GM18511 (cell line): Measurements from ENCODE around the gene FOXN4.
"Not testable (repeated sequence)": the region's sequence is repeated elsewhere in the genome, so short reads cannot be mapped to it uniquely, and the experiment has no call there.

ENCODE experiments used
- ATAC-seq: cut with Tn5 transposase; IDR thresholded peaks from one replicate; pipeline ENCODE4 v1.9.1; 2021; ENCODE audit warnings: mild to moderate bottlenecking, moderate library complexity; ENCODE audit not compliant: unreplicated experiment

Gene FOXN4

GRCh38 chr12:109308534-109309380, at the start of gene FOXN4:
TSS of gene FOXN4 (minus strand) at chr12:109309284. CDS start at chr12:109308321, 963 bp downstream.
- ATAC-seq = no peak

DNA sequence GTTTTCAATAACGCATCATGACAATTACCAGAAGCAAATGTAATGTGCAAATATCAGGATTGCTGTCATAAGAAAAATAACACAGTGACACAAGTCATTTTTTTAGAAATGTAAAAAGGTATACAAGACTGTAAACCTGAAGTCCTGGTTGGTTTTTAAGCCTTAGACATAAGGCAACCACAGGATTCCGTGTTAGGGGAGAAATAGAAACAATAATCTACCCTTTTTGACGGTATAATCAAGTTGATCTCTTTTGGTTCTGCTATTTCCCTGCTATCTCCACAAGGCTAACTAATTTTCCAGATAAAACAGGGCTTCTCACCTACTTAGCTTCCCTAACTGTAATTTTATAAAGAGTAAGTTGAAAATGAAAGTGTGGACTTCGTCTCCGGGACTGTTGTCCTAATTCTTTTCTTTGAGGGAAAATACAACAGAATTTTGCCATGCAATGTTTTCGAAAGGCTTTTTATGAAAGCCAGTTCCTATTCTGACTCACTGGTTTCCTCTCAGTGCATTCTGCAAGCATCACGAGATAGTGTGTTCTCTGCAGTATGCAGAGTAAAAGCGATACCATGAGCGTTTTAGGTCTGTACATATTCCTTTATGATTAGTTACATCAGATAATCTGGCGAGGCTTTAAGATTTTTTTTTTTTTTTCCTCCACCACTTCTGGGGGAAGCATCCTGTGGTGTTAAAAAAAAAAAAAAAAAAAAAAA, 49.2 kb upstream of the FOXN4 start:
- no peak for ATAC-seq

- no peak for ATAC-seq
These were observed 47.9 kb upstream of the FOXN4 start for GRCh38 chr12:109357032-109357431.

DNA sequence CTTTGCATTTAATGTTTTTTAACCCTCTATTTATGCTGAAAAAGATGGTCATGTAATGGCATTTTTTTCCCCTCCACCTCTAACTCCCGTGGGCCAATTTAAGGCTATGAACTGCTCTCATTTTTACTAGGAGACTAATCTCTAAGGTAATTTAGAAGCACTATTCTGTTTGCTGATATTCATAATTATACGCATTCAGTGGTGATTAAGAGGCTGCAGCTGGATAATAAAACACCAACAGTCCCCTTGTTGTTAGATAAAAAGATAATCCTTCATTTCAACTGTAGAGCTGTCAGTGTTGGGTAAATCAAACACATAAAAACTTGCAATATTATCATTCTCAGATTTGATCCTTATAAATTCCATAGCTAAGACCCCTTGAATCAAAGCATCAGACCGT, 47.5 kb upstream of the FOXN4 start:
- ATAC-seq = no peak

DNA sequence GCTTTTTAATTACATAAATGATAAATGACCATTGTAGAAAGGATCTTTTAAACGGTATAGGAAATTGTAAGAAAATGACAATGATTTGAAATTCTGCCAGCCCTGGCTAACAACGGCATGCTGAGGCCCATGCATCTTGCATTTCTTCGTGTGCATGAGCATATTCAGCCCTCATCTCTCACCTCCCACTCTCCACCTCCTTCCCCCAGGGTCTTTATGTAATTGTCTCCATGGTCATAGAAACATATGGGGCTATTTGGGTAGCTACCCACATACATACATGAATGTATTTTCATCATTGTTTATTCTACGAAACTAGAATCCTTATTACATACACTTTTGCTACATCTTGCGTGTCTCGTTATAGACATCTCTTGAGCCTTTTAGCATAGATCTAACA, 43.1 kb upstream of the FOXN4 start:
- no peak for ATAC-seq

DNA sequence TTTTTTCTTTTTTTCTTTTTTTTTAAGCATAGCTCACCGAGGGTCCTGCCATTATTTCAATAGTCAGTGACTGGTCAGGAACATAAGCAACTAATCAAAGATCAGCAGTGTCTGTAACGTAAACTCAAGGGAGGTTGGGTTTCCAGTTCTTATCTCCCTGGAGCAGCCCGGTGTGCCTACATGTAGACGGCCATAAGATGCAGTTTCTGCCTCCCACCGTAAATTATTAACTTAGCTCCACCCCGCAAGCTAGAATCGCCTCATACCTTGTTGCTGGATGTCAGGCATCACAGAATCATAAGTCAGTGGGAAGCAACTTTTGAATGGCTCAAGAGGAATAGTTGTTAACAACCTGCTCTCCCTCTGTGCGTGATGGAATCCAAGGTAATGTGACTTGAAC, 38.5 kb upstream of the FOXN4 start, which contains the start of gene MYO1H:
Gene MYO1H, plus strand, starts transcription at position 312 of the 400 bp plus-strand sequence. Its CDS starts 61 bp downstream, at position 373.
- ATAC-seq = no peak

DNA sequence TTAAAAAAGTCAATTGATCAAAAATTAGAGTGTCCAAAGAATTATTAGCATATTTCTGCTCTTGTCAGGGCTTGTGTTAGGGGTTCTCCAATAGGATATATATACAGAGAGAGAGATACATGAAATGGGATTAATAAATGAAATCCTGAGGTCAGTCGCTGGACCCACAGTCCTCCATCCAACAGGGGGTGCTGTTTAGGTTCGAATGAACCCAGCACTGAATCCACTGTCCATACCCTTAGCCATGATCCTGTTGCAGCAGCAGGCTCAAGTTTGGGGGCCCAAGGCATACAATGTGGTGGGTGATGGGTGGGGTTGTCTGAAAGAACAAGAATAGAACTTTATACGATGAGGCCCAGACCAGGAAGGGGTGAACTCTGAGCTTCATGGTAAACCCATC, 37.8 kb upstream of the FOXN4 start:
- ATAC-seq = no peak

GRCh38 chr12:109345428-109345827, 36.3 kb upstream of the FOXN4 start:
- ATAC-seq = no peak

GRCh38 chr12:109343677-109344076, 34.6 kb upstream of the FOXN4 start:
- ATAC-seq = no peak

DNA sequence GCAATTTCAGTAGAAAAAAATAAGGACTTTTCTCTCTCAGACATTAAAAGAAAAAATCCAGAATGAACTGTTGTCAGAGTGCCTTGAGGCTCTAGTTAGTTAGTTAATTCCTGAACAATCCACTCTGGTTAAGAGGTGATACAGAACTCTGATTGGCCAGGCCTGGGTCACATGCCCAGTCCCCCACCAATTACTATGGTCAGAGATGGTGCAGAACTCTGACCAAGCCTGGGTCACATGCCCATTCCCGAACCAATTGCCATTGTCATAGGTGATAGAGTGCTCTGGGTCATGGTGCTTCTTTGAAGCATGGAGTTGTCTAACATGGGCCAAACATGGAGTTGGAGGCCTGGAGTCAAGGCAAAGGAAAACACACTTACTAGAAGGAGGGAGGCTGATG, 27.5 kb upstream of the FOXN4 start:
- no peak for ATAC-seq

- ATAC-seq = no peak
These were observed 25.8 kb upstream of the FOXN4 start for GRCh38 chr12:109334887-109335286.

- ATAC-seq = no peak
These were observed 22.3 kb upstream of the FOXN4 start for GRCh38 chr12:109331301-109331952.

DNA sequence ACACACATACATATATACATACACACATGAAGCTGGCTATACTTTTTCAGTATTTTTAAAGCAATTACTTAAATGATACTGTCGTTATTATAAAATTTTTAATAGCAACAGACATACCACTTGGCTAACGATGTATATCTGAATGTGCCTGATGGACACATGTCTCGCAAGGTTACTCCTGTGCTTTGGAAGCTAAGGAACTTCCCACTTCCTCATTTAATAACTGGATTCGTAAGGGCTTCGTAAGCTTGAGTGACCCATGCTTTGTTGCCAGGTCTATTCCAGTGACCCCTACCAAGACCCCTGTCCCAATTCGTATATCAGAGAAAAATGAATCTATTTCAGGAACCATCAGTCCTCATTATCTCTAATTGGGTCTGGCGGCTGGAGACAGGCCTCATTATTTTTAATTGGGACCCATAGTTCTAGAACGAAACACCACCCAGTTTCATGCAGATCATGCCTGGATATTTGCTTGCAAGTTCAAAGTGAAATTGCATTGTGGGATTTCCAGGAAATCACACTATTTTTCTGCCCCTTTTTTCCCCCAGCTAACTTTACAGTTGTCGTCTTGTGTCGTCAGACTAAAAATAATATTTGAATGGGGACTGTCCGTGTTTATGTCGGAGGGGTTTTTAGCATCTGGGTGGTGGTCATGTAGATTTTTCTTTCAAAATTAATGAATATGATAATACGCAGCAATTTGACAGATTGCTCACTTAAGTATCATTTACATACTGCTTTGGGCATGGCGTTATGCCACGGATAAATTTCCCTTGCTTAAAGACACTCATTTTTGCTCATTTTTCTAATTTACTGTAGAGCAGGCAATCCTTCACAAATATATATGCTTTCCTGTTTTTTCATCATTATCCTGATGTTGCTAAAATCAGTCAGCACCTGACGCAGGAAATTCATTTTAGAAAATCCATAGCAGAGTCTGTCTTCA, 21.5 kb upstream of the FOXN4 start:
- ATAC-seq = no peak

GRCh38 chr12:109329686-109330085, 20.6 kb upstream of the FOXN4 start:
- no peak for ATAC-seq

- ATAC-seq = no peak
These were observed 19.9 kb upstream of the FOXN4 start for GRCh38 chr12:109329003-109329402.

GRCh38 chr12:109321294-109321693, 12.2 kb upstream of the FOXN4 start:
- ATAC-seq = not testable (repeated sequence)

DNA sequence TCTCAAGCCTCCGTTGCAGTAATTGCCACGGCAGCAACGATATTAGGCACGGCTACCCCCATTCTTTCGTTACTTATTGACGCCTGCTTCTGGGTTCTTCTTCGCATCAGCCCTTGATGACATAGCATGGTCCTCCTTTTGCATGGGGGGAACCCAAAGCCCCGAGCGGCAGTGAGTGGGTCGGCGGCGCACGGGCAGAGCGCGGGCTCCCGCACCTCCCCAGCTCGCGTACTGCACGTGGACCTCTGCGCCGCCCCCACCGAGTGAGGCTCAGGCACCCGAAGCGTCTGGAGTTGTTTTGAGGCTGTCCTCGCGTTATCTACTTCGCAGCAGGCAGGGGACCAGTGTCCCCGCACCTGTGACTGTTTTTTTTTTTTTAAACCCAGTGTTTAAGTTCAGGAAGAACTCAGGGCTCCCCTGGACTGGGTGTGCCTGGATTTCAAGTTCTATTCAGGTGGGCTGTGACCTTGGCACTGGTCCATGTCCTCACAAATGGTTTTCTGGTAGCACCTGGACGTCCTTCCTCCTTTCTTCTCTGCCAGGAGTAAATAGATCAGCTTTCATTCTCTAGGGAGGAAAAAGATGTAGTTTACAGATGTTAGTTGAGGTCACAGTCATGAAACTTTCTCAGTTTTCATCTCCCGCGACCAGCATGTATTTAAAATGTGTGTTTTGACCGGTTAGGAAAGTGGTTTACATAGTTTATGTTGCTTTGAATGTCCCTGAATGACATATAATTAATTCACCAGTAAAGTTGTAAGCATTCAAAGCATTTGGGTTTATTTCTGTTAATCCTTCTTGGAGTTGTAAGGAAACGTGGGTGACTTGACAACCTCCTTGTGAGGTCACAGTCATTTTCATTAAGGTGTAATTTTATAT, 1.4 kb upstream of the FOXN4 start:
- no peak for ATAC-seq

- no peak for ATAC-seq
These were observed 530 bp upstream of the FOXN4 start for GRCh38 chr12:109309381-109310246.

- no peak for ATAC-seq
These were observed 2.0 kb downstream of the FOXN4 start for GRCh38 chr12:109307051-109307450.
